Liver (tissue), 9 donors: Measurements from ENCODE around the gene STK39. TPM values are rescaled to one million over a fixed set of nuclear protein-coding genes. Genes with fewer than 3 reads are reported as not detected.

Experiments
- DNase-seq: peaks from one replicate; pipeline ENCODE4 v3.0.0-alpha.2; 2017; ENCODE audit warnings: low spot score
- H3K27ac ChIP-seq, 2 donors: one replicate each; pipeline ENCODE4 v1.7.0; 2013; ENCODE audit warnings: inconsistent platforms in 2 of 2, low read length in 2 of 2, control low read depth in 1 of 2, low read depth in 1 of 2, mild to moderate bottlenecking in 1 of 2
- H3K27me3 ChIP-seq, 4 donors: one replicate each; pipeline versions ENCODE4 v1.6.1 to v1.7.0; 2013; ENCODE audit warnings: low read length in 3 of 4, inconsistent platforms in 1 of 4, mild to moderate bottlenecking in 1 of 4, moderate library complexity in 1 of 4; ENCODE audit not compliant: control insufficient read depth in 4 of 4, insufficient read depth in 4 of 4
- H3K36me3 ChIP-seq, 4 donors: one replicate each; pipeline versions ENCODE4 v1.6.1 to v1.7.0; 2013; ENCODE audit warnings: low read length in 3 of 4, mild to moderate bottlenecking in 3 of 4, low read depth in 1 of 4, moderate library complexity in 1 of 4; ENCODE audit not compliant: control insufficient read depth in 4 of 4, insufficient read depth in 3 of 4
- H3K4me1 ChIP-seq, 4 donors: one replicate each; pipeline versions ENCODE4 v1.6.1 to v1.7.0; 2013; ENCODE audit warnings: low read length in 3 of 4, mild to moderate bottlenecking in 3 of 4, moderate library complexity in 1 of 4; ENCODE audit not compliant: control insufficient read depth in 4 of 4, insufficient read depth in 4 of 4
- H3K4me3 ChIP-seq, 3 donors: one replicate each; pipeline versions ENCODE4 v1.6.1 to v1.7.0; 2013; ENCODE audit warnings: low read length in 3 of 3, control low read depth in 1 of 3, low read depth in 1 of 3, mild to moderate bottlenecking in 1 of 3
- H3K9ac ChIP-seq, 2 donors: one replicate each; pipeline ENCODE4 v1.7.0; 2013; ENCODE audit warnings: low read length in 2 of 2, mild to moderate bottlenecking in 2 of 2, moderate library complexity in 2 of 2, control low read depth in 1 of 2, low read depth in 1 of 2
- H3K9me3 ChIP-seq, 4 donors: one replicate each; pipeline versions ENCODE4 v1.6.1 to v1.7.0; 2013; ENCODE audit warnings: low read length in 3 of 4; ENCODE audit not compliant: control insufficient read depth in 4 of 4
- ATF3 ChIP-seq: IDR thresholded peaks from 2 replicates; pipeline ENCODE4 v1.6.1; 2016; ENCODE audit warnings: antibody characterized with exemption
- EGR1 ChIP-seq, 2 donors: IDR thresholded peaks; 2 replicates each; pipeline ENCODE4 v1.6.1; 2016 to 2018; ENCODE audit warnings: antibody characterized with exemption in 2 of 2, low read depth in 2 of 2
- FOXA2 ChIP-seq: IDR thresholded peaks from 2 replicates; pipeline ENCODE4 v1.6.1; 2016; ENCODE audit warnings: antibody characterized with exemption
- GABPA ChIP-seq, 2 donors: IDR thresholded peaks in 1 of 2; conservative IDR thresholded peaks in 1 of 2; 2 replicates each; pipeline ENCODE4 v1.6.1; 2016; ENCODE audit warnings: antibody characterized with exemption in 2 of 2, mild to moderate bottlenecking in 1 of 2, moderate library complexity in 1 of 2
- HNF4A ChIP-seq, 2 donors: conservative IDR thresholded peaks; 2 replicates each; pipeline ENCODE4 v1.6.1; 2016; ENCODE audit warnings: antibody characterized with exemption in 2 of 2, mild to moderate bottlenecking in 2 of 2
- HNF4G ChIP-seq: IDR thresholded peaks from 2 replicates; pipeline ENCODE4 v1.6.1; 2016; ENCODE audit warnings: antibody characterized with exemption
- JUND ChIP-seq, 2 donors: IDR thresholded peaks; 2 replicates each; pipeline ENCODE4 v1.6.1; 2016; ENCODE audit warnings: antibody characterized with exemption in 2 of 2
- NR2F2 ChIP-seq: IDR thresholded peaks from 2 replicates; pipeline ENCODE4 v1.6.1; 2016; ENCODE audit warnings: antibody characterized with exemption
- RAD21 ChIP-seq, 2 donors: IDR thresholded peaks; 2 replicates each; pipeline ENCODE4 v1.6.1; 2016; ENCODE audit warnings: antibody characterized with exemption in 2 of 2, mild to moderate bottlenecking in 2 of 2
- RXRA ChIP-seq, 2 donors: IDR thresholded peaks; 2 replicates each; pipeline ENCODE4 v1.6.1; 2017 to 2018; ENCODE audit warnings: antibody characterized with exemption in 2 of 2, mild to moderate bottlenecking in 1 of 2
- TAF1 ChIP-seq: conservative IDR thresholded peaks from 2 replicates; pipeline ENCODE4 v1.6.1; 2016; ENCODE audit warnings: antibody characterized with exemption, mild to moderate bottlenecking
- YY1 ChIP-seq: IDR thresholded peaks from 2 replicates; pipeline ENCODE4 v1.6.1; 2016; ENCODE audit warnings: antibody characterized with exemption, mild to moderate bottlenecking
- WGBS: extraction: QIAGEN DNeasy Blood & Tissue Kit; methylation state at CpG from one replicate; pipeline ENCODE4 v1.1.7; 2013; 5-methylcytosine and 5-hydroxymethylcytosine counted together
- polyA plus RNA-seq, 2 donors: library from polyadenylated mRNA; stranded (reverse) in 1 of 2; unstranded in 1 of 2; fragments of 200-250 nt in 1 of 2; fragments of >200 nt in 1 of 2; fragmentation: Nextera tagmentation in 1 of 2; extraction: Ambion mirVana in 1 of 2; gene quantifications; one replicate each; pipeline versions ENCODE4 v1.2.1 to v1.2.3, GENCODE V29; 2013 to 2015
- total RNA-seq, 2 donors: library from RNA; depleted of rRNA; stranded (reverse); fragments of >200 nt; gene quantifications; one replicate each; pipeline ENCODE4 v1.2.3, GENCODE V29; 2014
- TF ChIP-seq, protein P1 (sequence below): IDR thresholded peaks from 2 replicates; pipeline ENCODE4 v1.6.1; 2016; ENCODE audit warnings: antibody characterized with exemption
- TF ChIP-seq, protein P2 (sequence below): IDR thresholded peaks from 2 replicates; pipeline ENCODE4 v1.6.1; 2016; ENCODE audit warnings: antibody characterized with exemption
- TF ChIP-seq, protein P3 (sequence below): IDR thresholded peaks from 2 replicates; pipeline ENCODE4 v1.6.1; 2016; ENCODE audit warnings: antibody characterized with exemption, mild to moderate bottlenecking
- donor health status: healthy.
- donor health status: healthy.
- donor health status: healthy.
- donor health status: healthy.
- donor health status: healthy.

STK39 gene
- total and polyA plus RNA-seq, 4 donors, result 0.29 to 1.8 (median 0.73) TPM

- Histone ChIP-seq H3K4me1 (no peaks in the 10 kb centered on the region), H3K27ac (no peak overlapping the region), H3K9me3 (no peaks in the 10 kb centered on the region), H3K9ac (no peak overlapping the region), H3K36me3 (no peaks in the 10 kb centered on the region), H3K27me3 (no peaks in the 10 kb centered on the region), H3K4me3 (no peak overlapping the region)
- TF ChIP-seq, protein P1, sequence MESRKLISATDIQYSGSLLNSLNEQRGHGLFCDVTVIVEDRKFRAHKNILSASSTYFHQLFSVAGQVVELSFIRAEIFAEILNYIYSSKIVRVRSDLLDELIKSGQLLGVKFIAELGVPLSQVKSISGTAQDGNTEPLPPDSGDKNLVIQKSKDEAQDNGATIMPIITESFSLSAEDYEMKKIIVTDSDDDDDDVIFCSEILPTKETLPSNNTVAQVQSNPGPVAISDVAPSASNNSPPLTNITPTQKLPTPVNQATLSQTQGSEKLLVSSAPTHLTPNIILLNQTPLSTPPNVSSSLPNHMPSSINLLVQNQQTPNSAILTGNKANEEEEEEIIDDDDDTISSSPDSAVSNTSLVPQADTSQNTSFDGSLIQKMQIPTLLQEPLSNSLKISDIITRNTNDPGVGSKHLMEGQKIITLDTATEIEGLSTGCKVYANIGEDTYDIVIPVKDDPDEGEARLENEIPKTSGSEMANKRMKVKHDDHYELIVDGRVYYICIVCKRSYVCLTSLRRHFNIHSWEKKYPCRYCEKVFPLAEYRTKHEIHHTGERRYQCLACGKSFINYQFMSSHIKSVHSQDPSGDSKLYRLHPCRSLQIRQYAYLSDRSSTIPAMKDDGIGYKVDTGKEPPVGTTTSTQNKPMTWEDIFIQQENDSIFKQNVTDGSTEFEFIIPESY, result no peak
- TF ChIP-seq HNF4G (no peak), HNF4A (conservative IDR thresholded peaks at IDR 0.05) (no peak)
- DNase-seq, result no peak
- 91% methylated on average over 9 of the region's 9 CpGs for WGBS
Measured at GRCh38 chr2:167960089-167960747, 287.2 kb downstream of the STK39 start.

DNA sequence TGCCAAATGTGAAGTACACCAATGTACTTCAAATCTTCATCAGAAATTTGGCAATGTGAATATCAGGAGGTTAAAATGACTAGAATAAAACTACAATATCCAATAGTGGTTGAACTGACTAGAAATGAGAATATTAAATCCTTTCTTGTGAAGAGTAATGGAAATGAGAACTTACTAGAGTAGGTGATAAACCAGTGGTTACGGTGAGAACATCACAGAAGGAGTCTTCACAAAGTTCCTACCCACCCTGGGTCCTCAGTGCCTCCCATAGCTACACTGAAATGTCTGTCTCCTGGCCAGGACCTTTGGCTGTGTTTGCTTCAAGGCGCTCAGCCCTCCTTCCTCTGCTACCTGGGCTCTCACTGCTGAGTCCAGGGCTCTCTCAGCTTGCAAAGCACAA, 289.7 kb downstream of the STK39 start:
- H3K9me3 ChIP-seq, result no peaks in the 10 kb centered on the region
- H3K36me3 ChIP-seq, result no peaks in the 10 kb centered on the region
- 95% methylated on average over 2 of the region's 2 CpGs for WGBS
- no peak for TF ChIP-seq HNF4A (conservative IDR thresholded peaks at IDR 0.05)
- no peak for TF ChIP-seq FOXA2
- no peak for TF ChIP-seq NR2F2
- TF ChIP-seq YY1, result no peak
- TF ChIP-seq JUND (IDR thresholded peaks at IDR 0.05), result no peak
- TF ChIP-seq, protein P2, sequence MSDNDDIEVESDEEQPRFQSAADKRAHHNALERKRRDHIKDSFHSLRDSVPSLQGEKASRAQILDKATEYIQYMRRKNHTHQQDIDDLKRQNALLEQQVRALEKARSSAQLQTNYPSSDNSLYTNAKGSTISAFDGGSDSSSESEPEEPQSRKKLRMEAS, result no peak
- TF ChIP-seq, protein P1, result no peak
- TF ChIP-seq ATF3, result no peak
- no peak for TF ChIP-seq HNF4G
- TF ChIP-seq, protein P3, sequence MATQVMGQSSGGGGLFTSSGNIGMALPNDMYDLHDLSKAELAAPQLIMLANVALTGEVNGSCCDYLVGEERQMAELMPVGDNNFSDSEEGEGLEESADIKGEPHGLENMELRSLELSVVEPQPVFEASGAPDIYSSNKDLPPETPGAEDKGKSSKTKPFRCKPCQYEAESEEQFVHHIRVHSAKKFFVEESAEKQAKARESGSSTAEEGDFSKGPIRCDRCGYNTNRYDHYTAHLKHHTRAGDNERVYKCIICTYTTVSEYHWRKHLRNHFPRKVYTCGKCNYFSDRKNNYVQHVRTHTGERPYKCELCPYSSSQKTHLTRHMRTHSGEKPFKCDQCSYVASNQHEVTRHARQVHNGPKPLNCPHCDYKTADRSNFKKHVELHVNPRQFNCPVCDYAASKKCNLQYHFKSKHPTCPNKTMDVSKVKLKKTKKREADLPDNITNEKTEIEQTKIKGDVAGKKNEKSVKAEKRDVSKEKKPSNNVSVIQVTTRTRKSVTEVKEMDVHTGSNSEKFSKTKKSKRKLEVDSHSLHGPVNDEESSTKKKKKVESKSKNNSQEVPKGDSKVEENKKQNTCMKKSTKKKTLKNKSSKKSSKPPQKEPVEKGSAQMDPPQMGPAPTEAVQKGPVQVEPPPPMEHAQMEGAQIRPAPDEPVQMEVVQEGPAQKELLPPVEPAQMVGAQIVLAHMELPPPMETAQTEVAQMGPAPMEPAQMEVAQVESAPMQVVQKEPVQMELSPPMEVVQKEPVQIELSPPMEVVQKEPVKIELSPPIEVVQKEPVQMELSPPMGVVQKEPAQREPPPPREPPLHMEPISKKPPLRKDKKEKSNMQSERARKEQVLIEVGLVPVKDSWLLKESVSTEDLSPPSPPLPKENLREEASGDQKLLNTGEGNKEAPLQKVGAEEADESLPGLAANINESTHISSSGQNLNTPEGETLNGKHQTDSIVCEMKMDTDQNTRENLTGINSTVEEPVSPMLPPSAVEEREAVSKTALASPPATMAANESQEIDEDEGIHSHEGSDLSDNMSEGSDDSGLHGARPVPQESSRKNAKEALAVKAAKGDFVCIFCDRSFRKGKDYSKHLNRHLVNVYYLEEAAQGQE, result no peak
- no peak for TF ChIP-seq RAD21 (IDR thresholded peaks at IDR 0.05)
- TF ChIP-seq EGR1 (IDR thresholded peaks at IDR 0.05; ENCODE audit: low read depth in 2 of 2), result no peak
- no peak for TF ChIP-seq RXRA (IDR thresholded peaks at IDR 0.05)
- TF ChIP-seq GABPA (IDR thresholded peaks at IDR 0.05 in 1 of 2, conservative IDR thresholded peaks at IDR 0.05 in 1 of 2), result no peak
- TF ChIP-seq TAF1, result no peak
- H3K4me3 ChIP-seq, result no peak overlapping the region
- H3K4me1 ChIP-seq, result no peaks in the 10 kb centered on the region
- H3K27me3 ChIP-seq, result no peaks in the 10 kb centered on the region
- H3K27ac ChIP-seq, result no peak overlapping the region
- H3K9ac ChIP-seq, result no peak overlapping the region
- DNase-seq, result no peak
